Activated effector memory CD4-positive, alpha-beta T cell treated with Interleukin-2 at 50 U/mL for 16 hours (primary cell): ENCODE measurements around the gene PERCC1.

Experiments used
- DNase-seq: peaks from one replicate; pipeline ENCODE4 v3.0.0-alpha.2; 2020

The PERCC1 gene

DNA sequence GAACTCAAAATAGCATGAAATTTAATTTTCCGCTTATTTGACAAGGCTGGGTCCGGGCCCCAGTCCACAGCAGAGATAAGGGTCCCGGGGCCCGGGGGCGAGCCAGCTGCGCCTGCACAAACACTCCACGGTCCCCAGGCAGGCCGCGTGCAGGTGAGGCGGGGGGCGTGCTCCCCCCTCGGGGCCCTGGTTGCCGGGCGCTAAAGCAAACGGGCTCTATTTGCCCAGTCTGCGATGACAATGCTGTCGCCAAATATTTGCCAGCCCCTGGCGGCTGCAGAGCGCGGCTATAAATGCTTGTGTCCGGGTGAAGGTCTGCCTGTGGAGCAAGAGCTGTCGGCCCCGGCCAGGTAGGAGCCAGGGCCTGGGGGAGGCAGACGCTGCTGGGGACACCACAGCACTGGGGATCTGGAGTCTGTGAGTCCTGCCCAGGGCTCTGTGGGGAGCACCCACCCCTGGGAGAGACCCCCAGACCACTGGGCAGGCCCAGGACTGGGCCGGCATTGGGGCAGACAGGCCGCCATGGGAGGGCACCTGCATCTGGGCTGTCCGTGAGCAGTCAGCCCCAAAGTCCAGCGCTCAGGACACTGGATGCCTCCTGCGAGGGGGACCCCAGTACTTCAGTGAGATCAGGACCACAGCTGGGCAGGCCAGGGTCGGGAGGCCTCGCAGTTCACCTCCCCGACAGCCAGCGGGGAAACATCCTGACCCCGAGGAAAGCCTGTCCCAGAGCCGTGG lies at the start of gene PERCC1:
PERCC1 (plus strand) TSS at position 320 of the 738 bp plus-strand sequence. CDS start 1,516 bp downstream, outside the sequence.
- DNase-seq: no peak

DNA sequence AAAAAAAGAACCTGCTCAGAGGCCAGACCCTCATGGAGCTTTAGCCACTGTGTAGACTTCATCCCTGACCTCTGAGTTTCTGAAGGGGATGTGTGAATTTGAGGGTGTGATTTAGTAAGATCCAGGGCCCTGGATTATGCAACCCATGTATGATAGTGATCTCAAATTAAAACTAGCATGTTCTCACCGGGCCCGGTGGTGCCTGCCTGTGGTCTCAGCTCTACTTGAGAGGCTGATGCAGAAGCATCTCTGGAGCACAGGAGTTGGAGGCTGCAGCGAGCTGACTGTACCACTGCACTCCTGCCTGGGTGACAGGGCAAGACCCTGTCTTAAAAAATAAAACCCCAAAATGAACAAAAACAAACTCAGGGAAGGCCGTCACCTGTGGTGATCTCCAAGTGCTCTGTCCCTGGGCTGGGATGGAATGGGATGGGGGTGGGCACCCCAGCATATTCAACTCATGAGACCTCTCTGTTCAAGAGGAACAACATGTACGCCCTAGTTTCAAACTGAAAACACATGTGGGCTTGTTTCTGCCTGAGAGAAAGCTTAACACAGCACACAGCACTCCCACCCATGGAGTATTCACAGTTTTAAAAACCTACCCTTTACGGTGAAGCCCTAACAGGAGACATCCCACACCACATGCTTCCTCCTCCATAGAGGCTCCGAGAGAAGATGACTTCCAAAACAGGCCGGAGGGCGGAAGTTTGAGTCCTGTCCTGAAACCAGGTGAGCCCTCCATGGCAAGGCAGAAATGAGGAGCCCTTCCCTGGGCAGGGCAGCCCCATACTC lies 49.1 kb upstream of the PERCC1 start:
- DNase-seq: no peak

GRCh38 chr16:1383556-1383955 lies 47.3 kb upstream of the PERCC1 start:
- DNase-seq: no peak

- DNase-seq: no peak
These were observed 45.6 kb upstream of the PERCC1 start for GRCh38 chr16:1385232-1385631.

- DNase-seq: no peak
These were observed 43.5 kb upstream of the PERCC1 start for GRCh38 chr16:1387331-1387730.

- DNase-seq: no peak
These were observed 41.1 kb upstream of the PERCC1 start for GRCh38 chr16:1389762-1390161.

GRCh38 chr16:1390239-1390779 lies 40.6 kb upstream of the PERCC1 start:
- DNase-seq: no peak

DNA sequence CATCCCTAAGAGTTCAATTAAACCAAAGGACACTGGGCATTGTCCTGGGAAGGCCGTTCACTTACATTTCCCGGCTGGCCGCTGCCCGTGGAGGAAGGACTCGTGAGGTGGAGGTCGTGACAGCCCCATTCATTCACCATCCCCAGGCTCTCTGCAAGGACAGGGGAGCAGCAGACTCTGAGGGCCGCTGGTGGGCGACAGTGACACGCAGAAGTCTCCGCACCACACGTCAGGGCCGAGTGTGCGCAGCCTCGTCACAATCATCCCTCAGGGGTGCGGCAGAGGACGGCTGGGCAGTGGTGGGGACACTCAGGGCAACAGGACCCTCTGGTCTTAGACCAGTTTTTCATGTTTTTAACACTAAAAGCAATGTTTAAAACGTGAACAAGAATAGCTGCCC lies 38.1 kb upstream of the PERCC1 start:
- no peak for DNase-seq

GRCh38 chr16:1393613-1394176 lies 37.2 kb upstream of the PERCC1 start:
- DNase-seq: no peak

DNA sequence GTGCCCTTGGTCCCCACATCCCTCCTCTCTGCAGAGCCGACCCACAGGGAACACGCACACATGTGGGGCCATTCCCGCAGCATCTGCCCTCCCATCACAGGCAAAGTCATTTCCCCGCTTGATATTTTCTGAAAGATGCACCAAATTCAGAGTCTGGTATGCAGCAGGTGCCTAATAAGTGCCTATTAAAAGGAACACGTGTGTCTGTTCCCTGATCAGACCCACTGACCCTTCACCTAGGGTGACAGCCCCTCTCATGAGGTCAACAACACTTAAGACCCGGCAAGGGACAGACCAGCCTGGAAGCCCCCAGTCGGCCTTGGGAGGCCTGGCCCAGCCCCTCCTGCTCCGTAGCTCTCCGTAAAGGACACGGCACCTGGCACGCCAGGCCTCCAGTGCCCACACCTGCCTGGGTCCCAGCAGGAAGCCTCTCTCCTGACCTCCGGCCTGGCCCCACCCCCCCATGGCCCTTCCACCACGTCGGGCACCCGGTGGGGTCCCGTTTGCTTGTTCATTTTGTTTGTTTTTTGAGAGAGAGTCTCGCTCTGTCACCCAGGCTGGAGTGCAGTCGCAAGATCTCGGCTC lies 36.4 kb upstream of the PERCC1 start:
- DNase-seq: no peak

- no peak for DNase-seq
These were observed 35.3 kb upstream of the PERCC1 start for GRCh38 chr16:1395444-1396031.

- DNase-seq: no peak
These were observed 33.1 kb upstream of the PERCC1 start for GRCh38 chr16:1397779-1398178.

DNA sequence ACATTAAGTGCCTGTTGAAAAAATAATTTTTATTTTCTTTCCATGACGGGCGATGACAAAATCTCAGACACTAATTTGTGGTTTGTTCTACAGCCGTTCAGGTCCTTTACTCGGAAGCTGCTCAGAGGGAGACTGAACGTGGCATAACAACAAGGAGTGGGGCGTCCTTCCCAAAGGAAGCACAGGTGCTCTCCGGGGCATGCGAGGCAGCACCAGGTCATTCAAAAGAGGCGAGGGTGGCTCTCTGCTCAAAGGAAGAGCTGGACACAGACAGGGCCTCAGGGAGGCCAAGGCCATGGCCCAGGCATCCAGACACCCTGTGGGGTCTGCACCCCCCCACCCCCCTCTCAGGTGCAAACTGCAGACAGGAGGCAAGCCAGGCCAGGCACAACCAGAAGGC lies 32.5 kb upstream of the PERCC1 start:
- no peak for DNase-seq

DNA sequence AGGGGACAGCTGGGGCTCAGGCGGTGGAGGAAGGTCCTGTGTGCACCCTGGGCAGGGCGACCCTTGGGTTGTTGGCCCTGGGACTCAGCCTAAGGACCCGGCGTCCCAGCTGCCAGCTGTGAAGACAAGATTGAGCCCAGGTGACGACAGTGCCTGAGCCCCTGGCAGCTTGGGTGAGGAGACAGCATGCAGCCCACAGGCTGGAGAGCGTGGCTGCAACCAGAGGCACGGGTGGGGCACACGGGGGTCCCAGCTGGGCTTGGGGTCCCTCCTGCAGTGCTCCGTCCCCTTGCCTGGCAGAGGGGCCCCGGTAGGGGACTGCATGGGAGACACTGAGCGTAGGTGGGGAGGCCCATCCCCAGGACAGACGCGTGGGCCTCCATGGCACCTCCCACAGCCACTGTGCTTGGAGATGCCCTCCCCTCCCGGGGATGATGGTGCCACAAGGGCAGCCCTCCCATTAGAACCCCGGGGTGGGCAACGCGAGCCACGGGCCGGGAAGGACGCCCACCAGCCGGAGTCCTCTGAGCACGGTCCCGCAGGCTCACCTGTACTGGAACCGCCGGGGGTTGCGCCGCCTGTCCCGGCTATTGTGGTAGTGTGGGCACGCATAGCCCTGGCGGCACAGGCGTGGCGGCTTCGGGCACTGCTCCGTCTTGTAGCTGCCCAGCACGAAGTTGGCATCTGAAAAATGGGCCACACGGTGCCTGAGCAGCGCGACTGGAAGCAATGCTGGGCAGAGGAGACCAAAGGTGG lies 31.9 kb upstream of the PERCC1 start:
- DNase-seq: no peak

- no peak for DNase-seq
These were observed 29.7 kb upstream of the PERCC1 start for GRCh38 chr16:1401061-1401757.

DNA sequence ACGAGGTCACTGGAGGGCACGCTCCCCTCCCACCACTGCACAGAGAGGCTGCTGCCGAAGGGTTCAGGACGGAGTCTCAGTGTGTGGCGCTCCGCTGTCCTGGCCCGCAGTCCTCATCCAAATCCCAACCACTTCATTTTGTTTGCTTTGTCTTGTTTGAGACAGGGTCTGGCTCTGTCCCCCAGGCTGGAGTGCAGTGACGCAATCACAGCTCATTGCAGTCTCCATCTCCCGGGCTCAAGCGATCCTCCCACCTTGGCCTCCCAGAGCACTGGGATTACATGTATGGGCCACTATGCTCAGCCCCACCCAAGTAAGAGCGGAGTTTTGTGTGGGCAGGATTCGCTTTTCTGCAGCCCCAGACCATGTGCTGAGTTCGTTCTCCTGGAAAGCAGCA lies 29.1 kb upstream of the PERCC1 start:
- DNase-seq: no peak

DNA sequence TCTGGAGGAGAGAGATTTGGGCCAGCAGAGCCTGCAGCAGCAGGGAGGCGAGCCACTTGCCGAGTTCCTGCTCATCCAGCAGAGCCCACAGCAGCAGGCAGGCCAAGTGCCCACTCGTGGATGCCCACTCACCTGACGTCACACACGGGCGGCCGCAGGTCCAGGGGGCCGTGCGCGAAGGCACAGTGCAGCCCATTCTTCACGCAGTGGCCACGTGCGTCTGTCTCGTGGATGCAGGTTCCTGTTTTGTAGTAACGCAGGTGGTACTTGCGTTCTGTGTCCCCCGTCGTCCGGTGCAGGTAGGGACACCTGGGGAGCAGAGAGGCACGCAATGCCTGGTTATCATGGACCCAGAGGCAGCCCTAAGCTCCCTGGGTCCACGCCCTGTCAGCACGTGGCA lies 27.8 kb upstream of the PERCC1 start:
- no peak for DNase-seq

GRCh38 chr16:1403733-1404132 lies 27.1 kb upstream of the PERCC1 start:
- DNase-seq: no peak

DNA sequence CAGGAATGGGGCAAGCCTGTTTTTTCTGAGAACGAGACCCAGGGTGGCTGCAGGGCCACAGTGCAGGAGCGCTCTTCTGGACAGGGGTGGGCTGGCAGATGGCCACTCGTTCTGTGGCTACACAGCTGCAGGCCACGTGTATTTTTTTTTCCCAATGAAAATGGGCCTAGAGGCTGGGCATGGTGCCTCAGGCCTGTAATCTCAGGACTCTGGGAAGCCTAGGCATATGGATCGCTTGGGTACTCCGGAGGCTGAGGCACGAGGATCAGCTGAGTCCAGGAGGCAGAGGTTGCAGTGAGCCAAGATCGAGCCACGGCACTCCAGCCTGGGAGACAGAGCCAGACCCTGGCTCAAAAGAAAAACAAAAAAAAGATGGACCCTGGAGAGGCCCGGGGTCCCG lies 23.1 kb upstream of the PERCC1 start:
- no peak for DNase-seq

DNA sequence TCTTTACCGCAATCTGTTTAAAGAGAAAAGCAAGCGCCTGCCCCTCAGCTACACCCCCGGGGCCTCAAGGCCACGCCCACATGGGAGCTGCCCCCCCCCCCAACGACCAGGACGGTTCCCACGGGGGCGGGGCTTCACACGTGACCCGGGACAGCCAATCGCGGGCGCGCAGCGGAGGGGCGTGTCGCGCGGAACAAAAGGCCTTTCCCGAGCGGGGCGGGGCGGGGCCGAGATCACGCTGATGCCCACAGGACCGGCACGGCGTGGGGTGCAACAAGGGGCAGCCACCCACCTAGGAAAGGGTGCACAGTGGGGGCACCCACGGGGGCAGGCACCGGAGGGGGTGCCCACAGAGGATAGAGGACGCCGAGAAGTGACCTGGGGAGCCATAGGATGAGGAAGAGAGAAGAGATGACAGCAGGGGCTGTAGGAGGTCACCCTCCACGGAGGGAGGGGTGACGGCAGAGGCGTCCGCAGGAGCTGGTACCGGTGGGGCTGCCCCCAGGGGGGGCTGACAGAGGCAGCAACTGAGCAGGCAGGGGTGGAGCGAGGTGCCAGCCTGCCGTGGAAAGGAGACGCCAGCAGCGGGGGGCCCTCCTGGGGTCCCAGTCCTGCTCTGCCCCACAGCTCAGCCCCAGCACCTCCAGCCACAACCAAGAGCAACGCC lies 22.6 kb upstream of the PERCC1 start:
- peak; percentile 94 for DNase-seq

DNA sequence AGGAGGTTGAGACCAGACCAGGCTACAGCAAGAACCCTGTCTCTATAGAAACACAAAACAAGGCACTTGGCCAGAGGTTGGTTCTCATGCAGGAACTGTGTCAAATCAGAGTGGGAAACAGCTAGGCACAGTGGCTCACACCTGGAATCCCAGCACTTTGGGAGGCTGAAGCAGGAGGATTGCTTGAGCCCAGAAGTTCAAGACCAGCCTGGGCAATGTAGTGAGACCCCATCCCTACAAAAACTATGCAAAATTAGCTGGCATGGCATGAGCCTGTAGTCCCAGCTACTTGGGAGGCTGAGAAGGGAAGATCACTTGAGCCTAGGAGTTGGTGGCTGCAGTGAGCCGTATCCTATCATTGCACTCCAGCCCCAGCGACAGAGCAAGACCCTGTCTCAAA lies 18.0 kb upstream of the PERCC1 start:
- no peak for DNase-seq
